ENCODE measurements around the gene DOK6.

DNA sequence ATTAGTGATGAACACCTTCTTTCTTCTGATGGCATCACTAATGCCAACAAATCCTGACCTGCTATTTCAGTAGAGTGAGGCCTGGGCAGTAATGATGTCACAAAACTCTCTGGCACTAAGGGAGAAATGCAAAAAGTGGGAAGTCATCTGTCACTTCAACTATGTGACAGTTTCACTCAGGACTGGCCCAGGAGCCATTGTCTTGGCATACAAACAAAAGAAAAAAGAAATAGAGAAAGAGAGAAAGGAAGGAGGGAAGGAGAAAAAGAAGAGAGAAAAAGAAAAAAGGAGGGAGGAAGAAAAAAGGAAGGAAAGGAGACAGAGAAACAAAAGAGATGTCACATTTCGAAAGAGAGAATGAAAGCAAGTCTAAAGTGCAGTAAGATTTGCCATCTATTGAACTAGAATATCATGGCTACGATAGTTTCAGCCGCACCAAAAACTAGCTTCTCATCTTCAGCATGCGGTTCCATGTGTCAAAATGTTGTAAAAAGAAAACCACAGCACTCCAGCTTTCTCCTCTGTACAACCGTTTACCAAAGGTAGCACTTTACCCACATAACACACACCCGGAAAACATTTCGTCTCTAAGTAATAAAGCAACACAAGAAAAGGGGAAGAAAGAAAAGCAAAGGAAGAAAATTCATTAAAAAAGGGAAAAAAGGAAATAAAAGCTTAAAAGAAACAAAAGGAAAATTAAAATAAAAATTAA, 496.9 kb downstream of the DOK6 start:
- TF ChIP-seq EZH2 (IDR thresholded peaks at IDR 0.05; ENCODE audit: borderline replicate concordance, insufficient read depth, low read depth, low read length, poor library complexity, severe bottlenecking), result no peak
- TF ChIP-seq, protein P1, sequence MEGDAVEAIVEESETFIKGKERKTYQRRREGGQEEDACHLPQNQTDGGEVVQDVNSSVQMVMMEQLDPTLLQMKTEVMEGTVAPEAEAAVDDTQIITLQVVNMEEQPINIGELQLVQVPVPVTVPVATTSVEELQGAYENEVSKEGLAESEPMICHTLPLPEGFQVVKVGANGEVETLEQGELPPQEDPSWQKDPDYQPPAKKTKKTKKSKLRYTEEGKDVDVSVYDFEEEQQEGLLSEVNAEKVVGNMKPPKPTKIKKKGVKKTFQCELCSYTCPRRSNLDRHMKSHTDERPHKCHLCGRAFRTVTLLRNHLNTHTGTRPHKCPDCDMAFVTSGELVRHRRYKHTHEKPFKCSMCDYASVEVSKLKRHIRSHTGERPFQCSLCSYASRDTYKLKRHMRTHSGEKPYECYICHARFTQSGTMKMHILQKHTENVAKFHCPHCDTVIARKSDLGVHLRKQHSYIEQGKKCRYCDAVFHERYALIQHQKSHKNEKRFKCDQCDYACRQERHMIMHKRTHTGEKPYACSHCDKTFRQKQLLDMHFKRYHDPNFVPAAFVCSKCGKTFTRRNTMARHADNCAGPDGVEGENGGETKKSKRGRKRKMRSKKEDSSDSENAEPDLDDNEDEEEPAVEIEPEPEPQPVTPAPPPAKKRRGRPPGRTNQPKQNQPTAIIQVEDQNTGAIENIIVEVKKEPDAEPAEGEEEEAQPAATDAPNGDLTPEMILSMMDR (IDR thresholded peaks at IDR 0.05), result no peak

All from B cell (primary cell).